Activated T-helper 1 cell treated with anti-CD3 and anti-CD28 coated beads, Interleukin-12 subunit alpha, Interleukin-12 subunit beta, Interleukin-2, Interleukin-4 antibody, amounts not matched to agents 30 ng/mL and 10 ng/mL and 1 ng/mL, durations not matched to agents 14 hours and 24 hours and 36 hours (primary cell): ENCODE measurements around the gene AKR1C3. TPM values are rescaled to one million over a fixed set of nuclear protein-coding genes. Genes with fewer than 3 reads are reported as not detected.
"Not testable (repeated sequence)": the region's sequence is repeated elsewhere in the genome, so short reads cannot be mapped to it uniquely, and the experiment has no call there.

Experiments used
- DNase-seq: peaks from one replicate; pipeline ENCODE4 v3.0.0; 2021; ENCODE audit warnings: low spot score
- H3K27ac Mint-ChIP-seq: one replicate; pipeline ENCODE4 v1.8.0; 2021; ENCODE audit warnings: mild to moderate bottlenecking, mixed read lengths
- H3K27me3 Mint-ChIP-seq: one replicate; pipeline ENCODE4 v1.8.0; 2022; ENCODE audit warnings: mild to moderate bottlenecking, moderate library complexity, mixed read lengths; ENCODE audit not compliant: insufficient read depth
- H3K36me3 Mint-ChIP-seq: one replicate; pipeline ENCODE4 v1.8.0; 2021; ENCODE audit warnings: low read depth, mixed read lengths
- H3K4me1 Mint-ChIP-seq: one replicate; pipeline ENCODE4 v1.8.0; 2021; ENCODE audit warnings: low read depth, mixed read lengths
- H3K4me3 Mint-ChIP-seq: one replicate; pipeline ENCODE4 v1.8.0; 2021; ENCODE audit warnings: mild to moderate bottlenecking, moderate library complexity, mixed read lengths
- H3K9me3 Mint-ChIP-seq: one replicate; pipeline ENCODE4 v1.8.0; 2021; ENCODE audit warnings: mixed read lengths
- intact Hi-C: fragments of 100-400 bp; cut with micrococcal nuclease; formaldehyde crosslinking; loops from one replicate; pipeline ENCODE4 v1.15.1; 2024
- total RNA-seq: library from RNA; stranded (reverse); gene quantifications from 2 replicates; pipeline ENCODE4 v1.2.3, GENCODE V29; 2022

AKR1C3 gene
- total RNA-seq, 1 donor from 2014 or later: 0.26 TPM

GRCh38 chr10:5092848-5093790 is 1.1 kb upstream of the AKR1C3 start:
- no peak for DNase-seq
- no peak overlapping the region for H3K4me3 Mint-ChIP-seq
- H3K36me3 Mint-ChIP-seq: peaks cover 1% of the 10 kb centered on the region
- intact Hi-C loops: loop anchor here (5.0 kb wide), 1 partner anchor 339 kb away; no protein-coding TSS in a partner anchor
- peaks cover 2% of the 10 kb centered on the region for H3K27me3 Mint-ChIP-seq
- peaks cover 14% of the 10 kb centered on the region for H3K4me1 Mint-ChIP-seq
- peaks cover 3% of the 10 kb centered on the region for H3K9me3 Mint-ChIP-seq
- H3K27ac Mint-ChIP-seq: no peak overlapping the region

- Mint-ChIP-seq H3K36me3 (peaks cover 3% of the 10 kb centered on the region), H3K27me3 (peaks cover 2% of the 10 kb centered on the region), H3K4me3 (no peak overlapping the region), H3K9me3 (no peaks in the 10 kb centered on the region), H3K4me1 (peaks cover 10% of the 10 kb centered on the region), H3K27ac (no peak overlapping the region)
- no peak for DNase-seq
- intact Hi-C loops: loop anchor here (2.0 kb wide), 1 partner anchor 247 kb away; no protein-coding TSS in a partner anchor
Observed at GRCh38 chr10:5095687-5096086, 1.5 kb downstream of the AKR1C3 start.

GRCh38 chr10:5096108-5096507 is 1.9 kb downstream of the AKR1C3 start:
- Mint-ChIP-seq H3K27ac (no peak overlapping the region), H3K4me3 (no peak overlapping the region), H3K27me3 (peaks cover 2% of the 10 kb centered on the region), H3K9me3 (no peaks in the 10 kb centered on the region), H3K4me1 (peaks cover 10% of the 10 kb centered on the region), H3K36me3 (peaks cover 3% of the 10 kb centered on the region)
- intact Hi-C loops: no loop called here
- DNase-seq: no peak

GRCh38 chr10:5102479-5102878 is 8.3 kb downstream of the AKR1C3 start:
- H3K4me3 Mint-ChIP-seq, intact Hi-C loops, H3K36me3 Mint-ChIP-seq, H3K27ac Mint-ChIP-seq, DNase-seq, H3K4me1 Mint-ChIP-seq, H3K27me3 Mint-ChIP-seq, H3K9me3 Mint-ChIP-seq: not testable (repeated sequence)

GRCh38 chr10:5103481-5103880 is 9.3 kb downstream of the AKR1C3 start:
- Mint-ChIP-seq H3K36me3 (peaks cover 2% of the 10 kb centered on the region), H3K4me3 (no peak overlapping the region), H3K9me3 (no peaks in the 10 kb centered on the region), H3K27me3 (no peaks in the 10 kb centered on the region), H3K4me1 (no peaks in the 10 kb centered on the region), H3K27ac (no peak overlapping the region)
- intact Hi-C loops: no loop called here
- DNase-seq: no peak

GRCh38 chr10:5105626-5106025 is 11.4 kb downstream of the AKR1C3 start:
- no peak for DNase-seq
- no peak overlapping the region for H3K27ac Mint-ChIP-seq
- intact Hi-C loops: no loop called here

GRCh38 chr10:5106553-5106952 is 12.3 kb downstream of the AKR1C3 start:
- Mint-ChIP-seq H3K4me3 (no peak overlapping the region), H3K27me3 (no peaks in the 10 kb centered on the region), H3K4me1 (no peaks in the 10 kb centered on the region), H3K36me3 (no peaks in the 10 kb centered on the region), H3K9me3 (no peaks in the 10 kb centered on the region), H3K27ac (no peak overlapping the region)
- DNase-seq: no peak
- intact Hi-C loops: no loop called here

More at GRCh38 chr10:5105626-5106025, 11.4 kb downstream of the AKR1C3 start:
- Mint-ChIP-seq H3K9me3 (no peaks in the 10 kb centered on the region), H3K4me1 (no peaks in the 10 kb centered on the region), H3K36me3 (no peaks in the 10 kb centered on the region), H3K4me3 (no peak overlapping the region), H3K27me3 (no peaks in the 10 kb centered on the region)

- no peaks in the 10 kb centered on the region for H3K9me3 Mint-ChIP-seq
- no peaks in the 10 kb centered on the region for H3K4me1 Mint-ChIP-seq
- H3K27me3 Mint-ChIP-seq: no peaks in the 10 kb centered on the region
- no peak overlapping the region for H3K27ac Mint-ChIP-seq
- H3K36me3 Mint-ChIP-seq: no peaks in the 10 kb centered on the region
- H3K4me3 Mint-ChIP-seq: no peak overlapping the region
- DNase-seq: no peak
- intact Hi-C loops: no loop called here
Observed at GRCh38 chr10:5107860-5108526, 13.8 kb downstream of the AKR1C3 start.

GRCh38 chr10:5108658-5109416 is 14.6 kb downstream of the AKR1C3 start:
- no peaks in the 10 kb centered on the region for H3K4me1 Mint-ChIP-seq
- H3K4me3 Mint-ChIP-seq: no peak overlapping the region
- H3K36me3 Mint-ChIP-seq: no peaks in the 10 kb centered on the region
- DNase-seq: no peak
- H3K27ac Mint-ChIP-seq: no peak overlapping the region
- intact Hi-C loops: no loop called here
- H3K27me3 Mint-ChIP-seq: no peaks in the 10 kb centered on the region
- no peaks in the 10 kb centered on the region for H3K9me3 Mint-ChIP-seq

- H3K4me1 Mint-ChIP-seq, H3K27ac Mint-ChIP-seq, H3K9me3 Mint-ChIP-seq, H3K4me3 Mint-ChIP-seq, H3K27me3 Mint-ChIP-seq, intact Hi-C loops, DNase-seq, H3K36me3 Mint-ChIP-seq: not testable (repeated sequence)
Observed at GRCh38 chr10:5109861-5110260, 15.6 kb downstream of the AKR1C3 start.

GRCh38 chr10:5116621-5117020 is 22.4 kb downstream of the AKR1C3 start:
- H3K27ac Mint-ChIP-seq: no peak overlapping the region
- H3K36me3 Mint-ChIP-seq: no peaks in the 10 kb centered on the region

GRCh38 chr10:5117026-5117425 is 22.8 kb downstream of the AKR1C3 start:
- Mint-ChIP-seq H3K4me1 (no peaks in the 10 kb centered on the region), H3K9me3 (peaks cover 21% of the 10 kb centered on the region), H3K36me3 (no peaks in the 10 kb centered on the region), H3K4me3 (no peak overlapping the region), H3K27ac (no peak overlapping the region), H3K27me3 (no peaks in the 10 kb centered on the region)
- intact Hi-C loops: no loop called here
- no peak for DNase-seq

More at GRCh38 chr10:5116621-5117020, 22.4 kb downstream of the AKR1C3 start:
- no peaks in the 10 kb centered on the region for H3K4me1 Mint-ChIP-seq
- intact Hi-C loops: no loop called here
- no peaks in the 10 kb centered on the region for H3K27me3 Mint-ChIP-seq
- no peak overlapping the region for H3K4me3 Mint-ChIP-seq
- H3K9me3 Mint-ChIP-seq: peaks cover 21% of the 10 kb centered on the region
- no peak for DNase-seq
